K562 (cell line): Measurements from ENCODE around the gene GDF15.

Experiments used
- ARID2 ChIP-seq: fragments of 450-650 bp; IDR thresholded peaks from 2 replicates; pipeline ENCODE4 v1.6.1; 2017; ENCODE audit warnings: antibody characterized with exemption, mild to moderate bottlenecking
- CTBP1 ChIP-seq: fragments of 450-650 bp; IDR thresholded peaks from 2 replicates; pipeline ENCODE4 v1.6.1; 2016; ENCODE audit warnings: borderline replicate concordance
- NFXL1 ChIP-seq: fragments of 450-650 bp; formaldehyde crosslinking; IDR thresholded peaks from 2 replicates; pipeline ENCODE4 v1.4.0; 2021; ENCODE audit warnings: mild to moderate bottlenecking
- POLR2AphosphoS2 ChIP-seq: IDR thresholded peaks from 2 replicates; pipeline ENCODE4 v1.6.1; 2012; ENCODE audit warnings: low read length, improper control_type of control experiment
- POLR2AphosphoS5 ChIP-seq: IDR thresholded peaks from 2 replicates; pipeline ENCODE4 v1.6.1; 2011; ENCODE audit warnings: mild to moderate bottlenecking, low read depth, low read length, moderate library complexity; ENCODE audit not compliant: control insufficient read depth, insufficient read depth
- RFX5 ChIP-seq: IDR thresholded peaks from 2 replicates; pipeline ENCODE4 v1.6.1; 2011; ENCODE audit warnings: low read depth, mild to moderate bottlenecking, improper control_type of control experiment, low read length
- USF2 ChIP-seq: sonication (generic); formaldehyde crosslinking; IDR thresholded peaks from 2 replicates; pipeline ENCODE4 v1.5.0; 2020; ENCODE audit warnings: missing genetic modification reagents

- TF ChIP-seq ARID2 (no peak), POLR2AphosphoS2 (no peak), RFX5 (no peak), USF2 (no peak), POLR2AphosphoS5 (no peak), CTBP1 (no peak), NFXL1 (no peak)
Measured at GRCh38 chr19:18353378-18354005, 32.5 kb upstream of the GDF15 start.
